ENCODE data around the gene SPEG. TPM values are rescaled to one million over a fixed set of nuclear protein-coding genes. Genes with fewer than 3 reads are reported as not detected.

Gene SPEG
- polyA plus RNA-seq, 3 donors = not detected

GRCh38 chr2:219520079-219520478 is 85.4 kb downstream of the SPEG start:
- Histone ChIP-seq H3K4me2 (replicated peaks; ENCODE audit: extremely low read depth, low read length, poor library complexity, severe bottlenecking) (no peak overlapping the region), H3K9me3 (replicated peaks in 1 of 2; ENCODE audit: control insufficient read depth in 1 of 2, insufficient read depth in 1 of 2, low read length in 2 of 2) (peaks cover 0 to 14% of the 10 kb centered on the region in 2 donors), H2AFZ (ENCODE audit: insufficient read depth, low read depth, low read length, poor library complexity, severe bottlenecking) (no peak overlapping the region), H3K36me3 (replicated peaks in 1 of 2; ENCODE audit: control insufficient read depth in 1 of 2, insufficient read depth in 2 of 2, low read length in 2 of 2) (no peaks in the 10 kb centered on the region), H3K4me3 (replicated peaks in 1 of 3; ENCODE audit: low read depth in 2 of 3, low read length in 3 of 3) (no peak overlapping the region), H3K27me3 (ENCODE audit: control insufficient read depth in 2 of 2, insufficient read depth in 2 of 2, low read length in 2 of 2) (peaks cover 38 to 74% of the 10 kb centered on the region in 2 donors), H3K9ac (ENCODE audit: insufficient read depth, low read length, poor library complexity, severe bottlenecking) (no peak overlapping the region), H4K20me1 (ENCODE audit: insufficient read depth, low read length) (no peaks in the 10 kb centered on the region), H3K79me2 (ENCODE audit: insufficient read depth, low read length) (no peaks in the 10 kb centered on the region), H3K4me1 (ENCODE audit: control insufficient read depth in 1 of 2, insufficient read depth in 2 of 2, low read length in 2 of 2) (no peaks in the 10 kb centered on the region), H3K27ac (ENCODE audit: low read depth in 1 of 2, low read length in 2 of 2) (no peak overlapping the region)
- DNase-seq = no peak
- peaks cover 0 to 11% (median 0%) of the 10 kb centered on the region in 7 donors for H3K9me3 Mint-ChIP-seq
- H3K4me1 Mint-ChIP-seq = peaks cover 2% of the 10 kb centered on the region
- intact Hi-C loops (cut with micrococcal nuclease) = no loop called here
- TF ChIP-seq CTCF (IDR thresholded peaks at IDR 0.05) = no peak
- H3K4me3 Mint-ChIP-seq = peak overlapping the region in 1 of 2 donors; percentile 46
- peaks cover 69 to 87% (median 70%) of the 10 kb centered on the region in 3 donors for H3K27me3 Mint-ChIP-seq (ENCODE audit: low read depth in 3 of 3)
- 81% methylated on average over 8 of the region's 8 CpGs for WGBS (ENCODE audit: insufficient coverage)
- H3K27ac Mint-ChIP-seq = peak overlapping the region in 1 of 7 donors; percentile 13
- peaks cover 0 to 6% of the 10 kb centered on the region in 2 donors for H3K36me3 Mint-ChIP-seq

GRCh38 chr2:219521066-219521880 is 86.6 kb downstream of the SPEG start:
- Mint-ChIP-seq H3K4me1 (peaks cover 2% of the 10 kb centered on the region), H3K4me3 (peak overlapping the region; percentile 39 to 76), H3K9me3 (peaks cover 0 to 11% (median 0%) of the 10 kb centered on the region in 7 donors), H3K27me3 (ENCODE audit: low read depth in 3 of 3) (peaks cover 65 to 87% (median 72%) of the 10 kb centered on the region in 3 donors), H3K27ac (peak overlapping the region in 1 of 7 donors; percentile 87), H3K36me3 (peaks cover 0 to 6% of the 10 kb centered on the region in 2 donors)
- H3K9ac ChIP-seq (ENCODE audit: insufficient read depth, low read length, poor library complexity, severe bottlenecking) = no peak overlapping the region
- H2AFZ ChIP-seq (ENCODE audit: insufficient read depth, low read depth, low read length, poor library complexity, severe bottlenecking) = no peak overlapping the region
- peaks cover 38 to 75% of the 10 kb centered on the region in 2 donors for H3K27me3 ChIP-seq (ENCODE audit: control insufficient read depth in 2 of 2, insufficient read depth in 2 of 2, low read length in 2 of 2)
- no peak for DNase-seq
- no peak overlapping the region for H3K4me2 ChIP-seq (replicated peaks; ENCODE audit: extremely low read depth, low read length, poor library complexity, severe bottlenecking)
- H4K20me1 ChIP-seq (ENCODE audit: insufficient read depth, low read length) = no peaks in the 10 kb centered on the region
- no peaks in the 10 kb centered on the region for H3K36me3 ChIP-seq (replicated peaks in 1 of 2; ENCODE audit: control insufficient read depth in 1 of 2, insufficient read depth in 2 of 2, low read length in 2 of 2)
- H3K79me2 ChIP-seq (ENCODE audit: insufficient read depth, low read length) = no peaks in the 10 kb centered on the region
- no peaks in the 10 kb centered on the region for H3K4me1 ChIP-seq (ENCODE audit: control insufficient read depth in 1 of 2, insufficient read depth in 2 of 2, low read length in 2 of 2)
- TF ChIP-seq CTCF (IDR thresholded peaks at IDR 0.05) = peak; percentile 21
- no peak overlapping the region for H3K4me3 ChIP-seq (replicated peaks in 1 of 3; ENCODE audit: low read depth in 2 of 3, low read length in 3 of 3)
- intact Hi-C loops (cut with micrococcal nuclease) = no loop called here
- WGBS (ENCODE audit: insufficient coverage) = 8% methylated on average over 9 of the region's 14 CpGs
- peaks cover 0 to 14% of the 10 kb centered on the region in 2 donors for H3K9me3 ChIP-seq (replicated peaks in 1 of 2; ENCODE audit: control insufficient read depth in 1 of 2, insufficient read depth in 1 of 2, low read length in 2 of 2)
- H3K27ac ChIP-seq (ENCODE audit: low read depth in 1 of 2, low read length in 2 of 2) = no peak overlapping the region
